Caco-2 (cell line): ENCODE measurements around the gene MAPK4. TPM values are rescaled to one million over a fixed set of nuclear protein-coding genes. Genes with fewer than 3 reads are reported as not detected.
"Not testable (repeated sequence)": the region's sequence is repeated elsewhere in the genome, so short reads cannot be mapped to it uniquely, and the experiment has no call there.

Experiments
- BruUV-seq: library from RNA; stranded (reverse); fragments of 400-500 nt; replicated peaks from 2 replicates; lab custom pipeline; 2021; lab: Mats Ljungman, UMichigan
- CTCF ChIA-PET: fragments of 300-600 bp; sonication (Branson Sonifier 250); formaldehyde crosslinking; loops from one replicate; lab custom pipeline; 2022; ENCODE audit warnings: antibody characterized with exemption; lab: Charles Lee
- POLR2A ChIA-PET: fragments of 300-600 bp; sonication (Branson Sonifier 250); formaldehyde crosslinking; loops from one replicate; lab custom pipeline; 2022; ENCODE audit warnings: antibody characterized with exemption; lab: Charles Lee
- DNase-seq, 2 experiments: peaks; one replicate each; pipeline versions ENCODE4 v3.0.0 to v3.0.0-alpha.2; 2020 to 2022
- H3K27me3 ChIP-seq: replicated peaks from 2 replicates; pipeline ENCODE4 v1.6.0; 2011; ENCODE audit warnings: low read length; ENCODE audit not compliant: control insufficient read depth, insufficient read depth
- H3K36me3 ChIP-seq: 2 replicates; pipeline ENCODE4 v1.5.1; 2011; ENCODE audit warnings: low read length; ENCODE audit not compliant: control insufficient read depth, insufficient read depth
- H3K4me1 ChIP-seq: fragments of 250-450 bp; sonication (Bioruptor Pico); 2 replicates; pipeline ENCODE4 v1.5.1; 2020; ENCODE audit warnings: mild to moderate bottlenecking
- H3K4me3 ChIP-seq: 2 replicates; pipeline ENCODE4 v1.5.1; 2011; ENCODE audit warnings: low read depth, mild to moderate bottlenecking, control low read depth, low read length
- H3K9me3 ChIP-seq: fragments of 250-450 bp; sonication (Bioruptor Pico); 2 replicates; pipeline ENCODE4 v1.5.1; 2020; ENCODE audit warnings: mild to moderate bottlenecking, moderate library complexity
- H3K27ac Mint-ChIP-seq: one replicate; pipeline ENCODE4 v1.8.0; 2022; ENCODE audit warnings: mixed read lengths; ENCODE audit not compliant: unreplicated experiment
- H3K27me3 Mint-ChIP-seq: one replicate; pipeline ENCODE4 v1.8.0; 2022; ENCODE audit warnings: mixed read lengths; ENCODE audit not compliant: insufficient read depth, unreplicated experiment
- H3K36me3 Mint-ChIP-seq: one replicate; pipeline ENCODE4 v1.8.0; 2022; ENCODE audit warnings: mild to moderate bottlenecking, mixed read lengths; ENCODE audit not compliant: insufficient read depth, unreplicated experiment
- H3K4me1 Mint-ChIP-seq: one replicate; pipeline ENCODE4 v1.8.0; 2022; ENCODE audit warnings: low read depth, mixed read lengths; ENCODE audit not compliant: unreplicated experiment
- H3K4me3 Mint-ChIP-seq: one replicate; pipeline ENCODE4 v1.8.0; 2022; ENCODE audit warnings: mild to moderate bottlenecking, moderate library complexity, mixed read lengths; ENCODE audit not compliant: unreplicated experiment
- H3K9me3 Mint-ChIP-seq: one replicate; pipeline ENCODE4 v1.8.0; 2022; ENCODE audit warnings: mixed read lengths; ENCODE audit not compliant: unreplicated experiment
- CTCF ChIP-seq, 2 experiments: fragments of 200-600 bp in 1 of 2; IDR thresholded peaks; 1 replicate in 1 of 2; 2 replicates in 1 of 2; pipeline versions ENCODE4 v1.5.1 to v1.8.0; 2011 to 2022; ENCODE audit warnings: antibody characterized with exemption in 1 of 2, control low read depth in 1 of 2, inconsistent platforms in 1 of 2, low read depth in 1 of 2, low read length in 1 of 2, mild to moderate bottlenecking in 1 of 2, moderate library complexity in 1 of 2; ENCODE audit not compliant: insufficient read depth in 1 of 2, severe bottlenecking in 1 of 2, unreplicated experiment in 1 of 2
- intact Hi-C: fragments of 100-400 bp; cut with micrococcal nuclease; formaldehyde crosslinking; loops from one replicate; pipeline ENCODE4 v1.10.0; 2022; ENCODE audit not compliant: unreplicated experiment
- total RNA-seq: library from RNA; stranded (reverse); gene quantifications from 2 replicates; pipeline ENCODE4 v1.2.3, GENCODE V29; 2022

Gene MAPK4
- total RNA-seq, 1 experiment from 2014 or later, result 0.88 TPM

GRCh38 chr18:50776383-50776782, 216.5 kb downstream of the MAPK4 start:
- Mint-ChIP-seq H3K36me3 (no peaks in the 10 kb centered on the region), H3K27ac (no peak overlapping the region), H3K4me3 (no peak overlapping the region), H3K9me3 (no peaks in the 10 kb centered on the region), H3K27me3 (no peaks in the 10 kb centered on the region), H3K4me1 (no peaks in the 10 kb centered on the region)
- no TSS peak for BruUV-seq
- Histone ChIP-seq H3K4me1 (no peaks in the 10 kb centered on the region), H3K4me3 (no peak overlapping the region), H3K36me3 (no peaks in the 10 kb centered on the region), H3K27me3 (no peaks in the 10 kb centered on the region), H3K9me3 (no peaks in the 10 kb centered on the region)
- ChIA-PET CTCF (no interaction called here), POLR2A (no interaction called here)
- DNase-seq, result no peak
- intact Hi-C loops, result no loop called here
- no peak for TF ChIP-seq CTCF (IDR thresholded peaks at IDR 0.05; ENCODE audit: insufficient read depth in 1 of 2, low read depth in 1 of 2, low read length in 1 of 2, severe bottlenecking in 1 of 2, unreplicated experiment in 1 of 2)

GRCh38 chr18:50779021-50779420, 219.1 kb downstream of the MAPK4 start:
- H3K36me3 ChIP-seq, H3K9me3 ChIP-seq, H3K4me3 Mint-ChIP-seq, BruUV-seq, H3K27me3 ChIP-seq, H3K4me1 ChIP-seq, H3K4me1 Mint-ChIP-seq, H3K27me3 Mint-ChIP-seq, CTCF ChIA-PET, H3K9me3 Mint-ChIP-seq, intact Hi-C loops, POLR2A ChIA-PET, H3K36me3 Mint-ChIP-seq, H3K4me3 ChIP-seq, H3K27ac Mint-ChIP-seq, DNase-seq: not testable (repeated sequence)

Other genes starting within 250 kb of the MAPK4 start
- gene SKA1, start 185.0 kb upstream of the MAPK4 start, total RNA-seq, result 31.3 and 32.4 TPM in 2 replicates